Activated naive CD4-positive, alpha-beta T cell treated with anti-CD3 and anti-CD28 coated beads, Interleukin-2, amount 50 U/mL, for 24 hours (primary cell): Measurements from ENCODE around the gene COG7.
"Not testable (repeated sequence)": the region's sequence is repeated elsewhere in the genome, so short reads cannot be mapped to it uniquely, and the experiment has no call there.

Experiments used
- H3K27ac Mint-ChIP-seq: one replicate; pipeline ENCODE4 v1.8.0; 2021; ENCODE audit warnings: mild to moderate bottlenecking, mixed read lengths
- H3K27me3 Mint-ChIP-seq: one replicate; pipeline ENCODE4 v1.8.0; 2021; ENCODE audit warnings: mixed read lengths
- H3K36me3 Mint-ChIP-seq: one replicate; pipeline ENCODE4 v1.8.0; 2021; ENCODE audit warnings: mixed read lengths
- H3K4me1 Mint-ChIP-seq: one replicate; pipeline ENCODE4 v1.8.0; 2021; ENCODE audit warnings: mixed read lengths
- H3K4me3 Mint-ChIP-seq: one replicate; pipeline ENCODE4 v1.8.0; 2021; ENCODE audit warnings: mild to moderate bottlenecking, mixed read lengths
- H3K9me3 Mint-ChIP-seq: one replicate; pipeline ENCODE4 v1.8.0; 2021; ENCODE audit warnings: mixed read lengths

The COG7 gene

GRCh38 chr16:23484510-23485256, 31.7 kb upstream of the COG7 start:
- Mint-ChIP-seq H3K27me3 (no peaks in the 10 kb centered on the region), H3K36me3 (peaks cover 10% of the 10 kb centered on the region), H3K4me1 (no peaks in the 10 kb centered on the region), H3K9me3 (no peaks in the 10 kb centered on the region), H3K4me3 (no peak overlapping the region), H3K27ac (no peak overlapping the region)

GRCh38 chr16:23483492-23483891, 30.5 kb upstream of the COG7 start:
- H3K4me3 Mint-ChIP-seq, H3K9me3 Mint-ChIP-seq, H3K4me1 Mint-ChIP-seq, H3K27me3 Mint-ChIP-seq, H3K27ac Mint-ChIP-seq: not testable (repeated sequence)
- H3K36me3 Mint-ChIP-seq, result peaks cover 15% of the 10 kb centered on the region

GRCh38 chr16:23482778-23483177, 29.8 kb upstream of the COG7 start:
- Mint-ChIP-seq H3K9me3 (no peaks in the 10 kb centered on the region), H3K4me1 (no peaks in the 10 kb centered on the region), H3K27me3 (no peaks in the 10 kb centered on the region), H3K27ac (no peak overlapping the region), H3K4me3 (no peak overlapping the region), H3K36me3 (peaks cover 15% of the 10 kb centered on the region)

- Mint-ChIP-seq H3K9me3 (no peaks in the 10 kb centered on the region), H3K27me3 (no peaks in the 10 kb centered on the region), H3K27ac (no peak overlapping the region), H3K4me1 (no peaks in the 10 kb centered on the region), H3K36me3 (peaks cover 16% of the 10 kb centered on the region), H3K4me3 (no peak overlapping the region)
Observed at GRCh38 chr16:23480257-23480656, 27.3 kb upstream of the COG7 start.

GRCh38 chr16:23479138-23479537, 26.1 kb upstream of the COG7 start:
- no peaks in the 10 kb centered on the region for H3K9me3 Mint-ChIP-seq
- no peaks in the 10 kb centered on the region for H3K27me3 Mint-ChIP-seq
- H3K36me3 Mint-ChIP-seq, result peaks cover 14% of the 10 kb centered on the region
- H3K4me1 Mint-ChIP-seq, result no peaks in the 10 kb centered on the region
- no peak overlapping the region for H3K4me3 Mint-ChIP-seq
- no peak overlapping the region for H3K27ac Mint-ChIP-seq

- no peaks in the 10 kb centered on the region for H3K9me3 Mint-ChIP-seq
- H3K36me3 Mint-ChIP-seq, result peaks cover 14% of the 10 kb centered on the region
- H3K27ac Mint-ChIP-seq, result no peak overlapping the region
- H3K4me3 Mint-ChIP-seq, result no peak overlapping the region
- no peaks in the 10 kb centered on the region for H3K27me3 Mint-ChIP-seq
- no peaks in the 10 kb centered on the region for H3K4me1 Mint-ChIP-seq
Observed at GRCh38 chr16:23478566-23478965, 25.6 kb upstream of the COG7 start.

GRCh38 chr16:23476289-23476688, 23.3 kb upstream of the COG7 start:
- Mint-ChIP-seq H3K27me3 (no peaks in the 10 kb centered on the region), H3K4me3 (no peak overlapping the region), H3K36me3 (peaks cover 10% of the 10 kb centered on the region), H3K27ac (no peak overlapping the region), H3K9me3 (no peaks in the 10 kb centered on the region), H3K4me1 (no peaks in the 10 kb centered on the region)

GRCh38 chr16:23469814-23470213, 16.8 kb upstream of the COG7 start:
- Mint-ChIP-seq H3K4me3 (no peak overlapping the region), H3K36me3 (peaks cover 12% of the 10 kb centered on the region), H3K27ac (no peak overlapping the region), H3K27me3 (no peaks in the 10 kb centered on the region), H3K9me3 (no peaks in the 10 kb centered on the region), H3K4me1 (no peaks in the 10 kb centered on the region)

- Mint-ChIP-seq H3K9me3 (no peaks in the 10 kb centered on the region), H3K27me3 (no peaks in the 10 kb centered on the region)
Observed at GRCh38 chr16:23466162-23466885, 13.3 kb upstream of the COG7 start.

GRCh38 chr16:23465179-23465578, 12.2 kb upstream of the COG7 start:
- Mint-ChIP-seq H3K9me3 (no peaks in the 10 kb centered on the region), H3K4me3 (no peak overlapping the region), H3K27ac (no peak overlapping the region), H3K4me1 (no peaks in the 10 kb centered on the region), H3K36me3 (peaks cover 11% of the 10 kb centered on the region), H3K27me3 (no peaks in the 10 kb centered on the region)

More at GRCh38 chr16:23466162-23466885, 13.3 kb upstream of the COG7 start:
- Mint-ChIP-seq H3K36me3 (peaks cover 12% of the 10 kb centered on the region), H3K27ac (peak overlapping the region; percentile 52), H3K4me1 (no peaks in the 10 kb centered on the region), H3K4me3 (no peak overlapping the region)

- Mint-ChIP-seq H3K4me3 (no peak overlapping the region), H3K36me3 (peaks cover 10% of the 10 kb centered on the region), H3K4me1 (no peaks in the 10 kb centered on the region), H3K27me3 (no peaks in the 10 kb centered on the region), H3K9me3 (no peaks in the 10 kb centered on the region), H3K27ac (peak overlapping the region; percentile 4)
Observed at GRCh38 chr16:23464196-23464595, 11.2 kb upstream of the COG7 start.

- not testable (repeated sequence) for H3K9me3 Mint-ChIP-seq, H3K4me3 Mint-ChIP-seq, H3K27me3 Mint-ChIP-seq, H3K36me3 Mint-ChIP-seq, H3K27ac Mint-ChIP-seq, H3K4me1 Mint-ChIP-seq
Observed at GRCh38 chr16:23462994-23463393, 10.0 kb upstream of the COG7 start.

GRCh38 chr16:23453338-23454052, 506 bp upstream of the COG7 start:
- Mint-ChIP-seq H3K4me1 (peaks cover 39% of the 10 kb centered on the region), H3K27ac (peak overlapping the region; percentile 90), H3K36me3 (no peaks in the 10 kb centered on the region), H3K4me3 (peak overlapping the region; percentile 94), H3K9me3 (no peaks in the 10 kb centered on the region), H3K27me3 (no peaks in the 10 kb centered on the region)

GRCh38 chr16:23452221-23452571, 793 bp downstream of the COG7 start:
- H3K36me3 Mint-ChIP-seq, result peaks cover 1% of the 10 kb centered on the region
- no peaks in the 10 kb centered on the region for H3K9me3 Mint-ChIP-seq
- peaks cover 46% of the 10 kb centered on the region for H3K4me1 Mint-ChIP-seq
- peak overlapping the region; percentile 93 for H3K27ac Mint-ChIP-seq
- no peaks in the 10 kb centered on the region for H3K27me3 Mint-ChIP-seq
- H3K4me3 Mint-ChIP-seq, result peak overlapping the region; percentile 94

- Mint-ChIP-seq H3K4me1 (peaks cover 42% of the 10 kb centered on the region), H3K36me3 (peaks cover 1% of the 10 kb centered on the region), H3K4me3 (no peak overlapping the region), H3K27ac (no peak overlapping the region), H3K27me3 (no peaks in the 10 kb centered on the region), H3K9me3 (no peaks in the 10 kb centered on the region)
Observed at GRCh38 chr16:23448392-23448791, 4.6 kb downstream of the COG7 start.

GRCh38 chr16:23437542-23437941, 15.4 kb downstream of the COG7 start:
- not testable (repeated sequence) for H3K27me3 Mint-ChIP-seq, H3K27ac Mint-ChIP-seq, H3K4me1 Mint-ChIP-seq, H3K9me3 Mint-ChIP-seq, H3K4me3 Mint-ChIP-seq
- H3K36me3 Mint-ChIP-seq, result peaks cover 18% of the 10 kb centered on the region
